H9 (cell line): ENCODE results near the gene TAF3. TPM values are rescaled to one million over a fixed set of nuclear protein-coding genes. Genes with fewer than 3 reads are reported as not detected.

ENCODE experiments used
- DNase-seq: peaks from one replicate; pipeline ENCODE4 v3.0.0-alpha.2; 2017
- H2AFZ ChIP-seq: one replicate; pipeline ENCODE4 v1.6.1; 2013; ENCODE audit warnings: mild to moderate bottlenecking, low read length, control low read depth, moderate library complexity
- H2AK5ac ChIP-seq: 2 replicates; pipeline ENCODE4 v1.6.1; 2013; ENCODE audit warnings: low read length, control low read depth, mixed read lengths; ENCODE audit not compliant: insufficient read length
- H2BK120ac ChIP-seq: one replicate; pipeline ENCODE4 v1.6.1; 2013; ENCODE audit warnings: low read depth, mild to moderate bottlenecking, low read length, control low read depth, inconsistent platforms; ENCODE audit not compliant: poor library complexity, severe bottlenecking
- H2BK12ac ChIP-seq: 2 replicates; pipeline ENCODE4 v1.6.1; 2013; ENCODE audit warnings: low read length, control low read depth, mixed read lengths, low read depth; ENCODE audit not compliant: insufficient read length
- H2BK15ac ChIP-seq: 2 replicates; pipeline ENCODE4 v1.6.1; 2013; ENCODE audit warnings: low read depth, low read length, control low read depth
- H2BK20ac ChIP-seq: one replicate; pipeline ENCODE4 v1.6.1; 2013; ENCODE audit warnings: low read depth, mild to moderate bottlenecking, low read length, control low read depth, inconsistent platforms; ENCODE audit not compliant: poor library complexity, severe bottlenecking
- H2BK5ac ChIP-seq: 2 replicates; pipeline ENCODE4 v1.6.1; 2013; ENCODE audit warnings: low read length, control low read depth, mixed read lengths; ENCODE audit not compliant: insufficient read length
- H3K14ac ChIP-seq: 2 replicates; pipeline ENCODE4 v1.6.1; 2013; ENCODE audit warnings: low read length, control low read depth; ENCODE audit not compliant: insufficient read depth
- H3K18ac ChIP-seq: 2 replicates; pipeline ENCODE4 v1.6.1; 2013; ENCODE audit warnings: low read depth, mild to moderate bottlenecking, mixed read lengths, low read length, control low read depth; ENCODE audit not compliant: insufficient read length
- H3K23ac ChIP-seq: 2 replicates; pipeline ENCODE4 v1.6.1; 2013; ENCODE audit warnings: low read length, control low read depth, mixed read lengths, low read depth; ENCODE audit not compliant: insufficient read length
- H3K23me2 ChIP-seq: 2 replicates; pipeline ENCODE4 v1.6.1; 2013; ENCODE audit warnings: low read depth, mild to moderate bottlenecking, mixed read lengths, low read length, control low read depth; ENCODE audit not compliant: insufficient read length, poor library complexity, severe bottlenecking
- H3K27ac ChIP-seq: 2 replicates; pipeline ENCODE4 v1.5.1; 2013; ENCODE audit warnings: low read length, control low read depth, mixed read lengths, low read depth; ENCODE audit not compliant: insufficient read length
- H3K27me3 ChIP-seq: 2 replicates; pipeline ENCODE4 v1.6.1; 2013; ENCODE audit warnings: low read length, control low read depth, inconsistent platforms; ENCODE audit not compliant: insufficient read depth
- H3K4ac ChIP-seq: 2 replicates; pipeline ENCODE4 v1.6.1; 2013; ENCODE audit warnings: low read depth, mild to moderate bottlenecking, control low read depth, inconsistent platforms, low read length, moderate library complexity
- H3K4me1 ChIP-seq: 2 replicates; pipeline ENCODE4 v1.6.1; 2013; ENCODE audit warnings: low read length, control low read depth, inconsistent platforms; ENCODE audit not compliant: insufficient read depth
- H3K4me2 ChIP-seq: 2 replicates; pipeline ENCODE4 v1.6.1; 2013; ENCODE audit warnings: low read length, control low read depth, mixed read lengths; ENCODE audit not compliant: insufficient read length, insufficient read depth
- H3K56ac ChIP-seq: 2 replicates; pipeline ENCODE4 v1.6.1; 2013; ENCODE audit warnings: low read depth, mild to moderate bottlenecking, mixed read lengths, low read length, control low read depth; ENCODE audit not compliant: insufficient read length
- H3K79me1 ChIP-seq: 2 replicates; pipeline ENCODE4 v1.6.1; 2013; ENCODE audit warnings: low read depth, mild to moderate bottlenecking, moderate library complexity, low read length, control low read depth, inconsistent platforms; ENCODE audit not compliant: insufficient read depth, poor library complexity, severe bottlenecking
- H3K79me2 ChIP-seq: 2 replicates; pipeline ENCODE4 v1.6.1; 2013; ENCODE audit warnings: low read length, control low read depth, inconsistent platforms; ENCODE audit not compliant: insufficient read depth
- H3K9ac ChIP-seq: 2 replicates; pipeline ENCODE4 v1.6.1; 2013; ENCODE audit warnings: low read length, control low read depth, mixed read lengths; ENCODE audit not compliant: insufficient read length; ENCODE audit errors: extremely low read depth
- H3K9me3 ChIP-seq: one replicate; pipeline ENCODE4 v1.6.1; 2013; ENCODE audit warnings: low read depth, low read length, inconsistent platforms; ENCODE audit not compliant: control insufficient read depth
- H3T11ph ChIP-seq: one replicate; pipeline ENCODE4 v1.6.1; 2013; ENCODE audit warnings: mild to moderate bottlenecking, low read length, control low read depth, inconsistent platforms
- H4K20me1 ChIP-seq: one replicate; pipeline ENCODE4 v1.6.1; 2013; ENCODE audit not compliant: control insufficient read depth, insufficient read length, insufficient read depth
- H4K5ac ChIP-seq: 2 replicates; pipeline ENCODE4 v1.6.1; 2013; ENCODE audit warnings: low read depth, mild to moderate bottlenecking, mixed read lengths, low read length, control low read depth; ENCODE audit not compliant: insufficient read length
- H4K8ac ChIP-seq: replicated peaks from 2 replicates; pipeline ENCODE4 v1.6.1; 2013; ENCODE audit warnings: low read length, control low read depth, mixed read lengths, low read depth; ENCODE audit not compliant: insufficient read length
- H4K91ac ChIP-seq: 2 replicates; pipeline ENCODE4 v1.6.1; 2013; ENCODE audit warnings: low read depth, mild to moderate bottlenecking, moderate library complexity, mixed read lengths, low read length, control low read depth; ENCODE audit not compliant: insufficient read length
- H3K27ac Mint-ChIP-seq, 3 experiments: 2 replicates in 2 of 3; 3 replicates in 1 of 3; pipeline ENCODE4 v1.8.0; 2020 to 2021; ENCODE audit warnings: mixed read lengths in 3 of 3, mild to moderate bottlenecking in 1 of 3, moderate library complexity in 1 of 3
- H3K27me3 Mint-ChIP-seq: 2 replicates; pipeline ENCODE4 v1.8.0; 2021; ENCODE audit warnings: low read depth, mild to moderate bottlenecking, moderate library complexity, mixed read lengths
- H3K36me3 Mint-ChIP-seq, 3 experiments: 2 replicates in 2 of 3; 3 replicates in 1 of 3; pipeline ENCODE4 v1.8.0; 2020 to 2021; ENCODE audit warnings: low read depth in 3 of 3, mixed read lengths in 3 of 3; ENCODE audit not compliant: insufficient read depth in 1 of 3
- H3K4me1 Mint-ChIP-seq, 2 experiments: 2 replicates each; pipeline ENCODE4 v1.8.0; 2020; ENCODE audit warnings: mixed read lengths in 2 of 2
- H3K4me3 Mint-ChIP-seq, 2 experiments: 2 replicates in 1 of 2; 3 replicates in 1 of 2; pipeline ENCODE4 v1.8.0; 2020 to 2021; ENCODE audit warnings: mild to moderate bottlenecking in 2 of 2, mixed read lengths in 2 of 2, moderate library complexity in 1 of 2
- H3K9me3 Mint-ChIP-seq, 2 experiments: 2 replicates in 1 of 2; 3 replicates in 1 of 2; pipeline ENCODE4 v1.8.0; 2020; ENCODE audit warnings: mild to moderate bottlenecking in 2 of 2, mixed read lengths in 2 of 2, moderate library complexity in 1 of 2
- WGBS: extraction: QIAGEN DNeasy Blood & Tissue Kit; methylation state at CpG from one replicate; pipeline ENCODE4 v1.1.7; 2013; ENCODE audit warnings: missing lambda C conversion rate, low lambda C conversion rate, mixed read lengths; ENCODE audit not compliant: insufficient read length; ENCODE audit errors: extremely low coverage; 5-methylcytosine and 5-hydroxymethylcytosine counted together
- total RNA-seq: library from RNA; stranded (reverse); gene quantifications from 2 replicates; pipeline ENCODE4 v1.2.1, GENCODE V29; 2021
- TF ChIP-seq, protein P1 (sequence below): fragments of 200-600 bp; sonication (generic); conservative IDR thresholded peaks from 3 replicates; pipeline ENCODE4 v1.8.0; 2021; ENCODE audit warnings: antibody characterized with exemption, mild to moderate bottlenecking

The TAF3 gene
- total RNA-seq, 1 experiment from 2014 or later: 10.2 TPM

DNA sequence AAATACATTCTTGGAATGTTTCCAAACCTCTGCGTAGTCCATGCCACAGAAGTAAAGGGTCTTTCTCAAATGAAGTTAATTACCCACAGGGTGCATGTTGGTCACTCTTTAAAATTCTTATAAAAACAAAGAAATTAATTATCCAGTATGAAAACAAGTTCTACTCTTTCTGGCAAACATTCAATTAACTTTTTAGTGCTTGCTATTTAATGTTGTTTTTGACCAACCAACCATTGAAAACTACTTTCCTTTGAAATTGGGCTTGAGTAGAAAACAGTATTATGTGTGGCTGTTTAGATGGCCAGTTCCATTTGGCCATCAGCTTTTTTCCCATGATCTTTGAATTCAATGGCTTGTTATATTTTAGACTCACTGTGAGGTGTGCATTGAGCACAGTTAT is 83.0 kb downstream of the TAF3 start:
- H2BK15ac ChIP-seq: no peak overlapping the region
- no peak overlapping the region for H2AFZ ChIP-seq
- no peaks in the 10 kb centered on the region for H3K27me3 ChIP-seq
- H3K23me2 ChIP-seq: no peaks in the 10 kb centered on the region
- no peak overlapping the region for H2AK5ac ChIP-seq
- H3K4me1 Mint-ChIP-seq: peaks cover 10 to 15% of the 10 kb centered on the region in 2 experiments
- no peaks in the 10 kb centered on the region for H3K9me3 ChIP-seq
- H3K56ac ChIP-seq: no peak overlapping the region
- H3T11ph ChIP-seq: no peak overlapping the region
- H3K23ac ChIP-seq: no peak overlapping the region
- no peaks in the 10 kb centered on the region for H3K4me1 ChIP-seq
- H3K18ac ChIP-seq: no peak overlapping the region
- TF ChIP-seq, protein P1, sequence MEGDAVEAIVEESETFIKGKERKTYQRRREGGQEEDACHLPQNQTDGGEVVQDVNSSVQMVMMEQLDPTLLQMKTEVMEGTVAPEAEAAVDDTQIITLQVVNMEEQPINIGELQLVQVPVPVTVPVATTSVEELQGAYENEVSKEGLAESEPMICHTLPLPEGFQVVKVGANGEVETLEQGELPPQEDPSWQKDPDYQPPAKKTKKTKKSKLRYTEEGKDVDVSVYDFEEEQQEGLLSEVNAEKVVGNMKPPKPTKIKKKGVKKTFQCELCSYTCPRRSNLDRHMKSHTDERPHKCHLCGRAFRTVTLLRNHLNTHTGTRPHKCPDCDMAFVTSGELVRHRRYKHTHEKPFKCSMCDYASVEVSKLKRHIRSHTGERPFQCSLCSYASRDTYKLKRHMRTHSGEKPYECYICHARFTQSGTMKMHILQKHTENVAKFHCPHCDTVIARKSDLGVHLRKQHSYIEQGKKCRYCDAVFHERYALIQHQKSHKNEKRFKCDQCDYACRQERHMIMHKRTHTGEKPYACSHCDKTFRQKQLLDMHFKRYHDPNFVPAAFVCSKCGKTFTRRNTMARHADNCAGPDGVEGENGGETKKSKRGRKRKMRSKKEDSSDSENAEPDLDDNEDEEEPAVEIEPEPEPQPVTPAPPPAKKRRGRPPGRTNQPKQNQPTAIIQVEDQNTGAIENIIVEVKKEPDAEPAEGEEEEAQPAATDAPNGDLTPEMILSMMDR: no peak
- no peak overlapping the region for H2BK20ac ChIP-seq
- H4K8ac ChIP-seq: no peak overlapping the region
- peaks cover 0 to 5% (median 2%) of the 10 kb centered on the region in 3 experiments; a peak in 2 of 7 replicates for H3K36me3 Mint-ChIP-seq
- no peak overlapping the region for H3K27ac ChIP-seq
- no peak for DNase-seq
- H3K79me2 ChIP-seq: no peaks in the 10 kb centered on the region
- H4K5ac ChIP-seq: no peak overlapping the region
- no peaks in the 10 kb centered on the region for H3K79me1 ChIP-seq
- no CpG with 5 or more reads among the region's 1 CpG for WGBS
- no peaks in the 10 kb centered on the region for H3K9me3 Mint-ChIP-seq
- no peak overlapping the region for H3K14ac ChIP-seq
- no peak overlapping the region for H2BK12ac ChIP-seq
- no peak overlapping the region for H2BK120ac ChIP-seq
- H3K27me3 Mint-ChIP-seq: no peaks in the 10 kb centered on the region
- no peak overlapping the region for H3K9ac ChIP-seq
- H4K20me1 ChIP-seq: no peaks in the 10 kb centered on the region
- H2BK5ac ChIP-seq: no peak overlapping the region
- no peak overlapping the region for H3K4me3 Mint-ChIP-seq
- no peak overlapping the region for H4K91ac ChIP-seq
- H3K4me2 ChIP-seq: no peak overlapping the region
- H3K27ac Mint-ChIP-seq: no peak overlapping the region
- no peak overlapping the region for H3K4ac ChIP-seq
